Activated naive CD8-positive, alpha-beta T cell treated with anti-CD3 and anti-CD28 coated beads for 36 hours (primary cell): ENCODE measurements around the gene MGAT1. TPM values are rescaled to one million over a fixed set of nuclear protein-coding genes. Genes with fewer than 3 reads are reported as not detected.
"Not testable (repeated sequence)": the region's sequence is repeated elsewhere in the genome, so short reads cannot be mapped to it uniquely, and the experiment has no call there.

Experiments used
- DNase-seq: peaks from one replicate; pipeline ENCODE4 v3.0.0; 2021
- H3K27ac Mint-ChIP-seq: one replicate; pipeline ENCODE4 v1.8.0; 2022; ENCODE audit warnings: mild to moderate bottlenecking, moderate library complexity, mixed read lengths
- H3K27me3 Mint-ChIP-seq: one replicate; pipeline ENCODE4 v1.8.0; 2022; ENCODE audit warnings: mild to moderate bottlenecking, mixed read lengths
- H3K36me3 Mint-ChIP-seq: one replicate; pipeline ENCODE4 v1.8.0; 2021; ENCODE audit warnings: mild to moderate bottlenecking, mixed read lengths
- H3K4me1 Mint-ChIP-seq: one replicate; pipeline ENCODE4 v1.8.0; 2021; ENCODE audit warnings: mixed read lengths
- H3K4me3 Mint-ChIP-seq: one replicate; pipeline ENCODE4 v1.8.0; 2022; ENCODE audit warnings: mild to moderate bottlenecking, moderate library complexity, mixed read lengths
- H3K9me3 Mint-ChIP-seq: one replicate; pipeline ENCODE4 v1.8.0; 2022; ENCODE audit warnings: mixed read lengths
- total RNA-seq, 2 experiments: library from RNA; stranded (reverse); gene quantifications; one replicate each; pipeline ENCODE4 v1.2.3, GENCODE V29; 2021

MGAT1 gene
- total RNA-seq, 2 experiments from 2014 or later, result 99.1 to 101 TPM

- H3K9me3 Mint-ChIP-seq, result no peaks in the 10 kb centered on the region
- no peak overlapping the region for H3K4me3 Mint-ChIP-seq
- no peaks in the 10 kb centered on the region for H3K36me3 Mint-ChIP-seq
Observed at GRCh38 chr5:180744253-180744652, 58.4 kb downstream of the MGAT1 start.

GRCh38 chr5:180742727-180743126, 59.9 kb downstream of the MGAT1 start:
- no peak overlapping the region for H3K27ac Mint-ChIP-seq
- no peak for DNase-seq
- no peaks in the 10 kb centered on the region for H3K27me3 Mint-ChIP-seq
- H3K36me3 Mint-ChIP-seq, result no peaks in the 10 kb centered on the region
- no peaks in the 10 kb centered on the region for H3K9me3 Mint-ChIP-seq
- no peaks in the 10 kb centered on the region for H3K4me1 Mint-ChIP-seq
- no peak overlapping the region for H3K4me3 Mint-ChIP-seq

More at GRCh38 chr5:180744253-180744652, 58.4 kb downstream of the MGAT1 start:
- no peak for DNase-seq
- Mint-ChIP-seq H3K27ac (no peak overlapping the region), H3K27me3 (no peaks in the 10 kb centered on the region), H3K4me1 (no peaks in the 10 kb centered on the region)

GRCh38 chr5:180740953-180741352, 61.7 kb downstream of the MGAT1 start:
- H3K27me3 Mint-ChIP-seq, DNase-seq, H3K27ac Mint-ChIP-seq, H3K4me3 Mint-ChIP-seq, H3K36me3 Mint-ChIP-seq, H3K9me3 Mint-ChIP-seq, H3K4me1 Mint-ChIP-seq: not testable (repeated sequence)

DNA sequence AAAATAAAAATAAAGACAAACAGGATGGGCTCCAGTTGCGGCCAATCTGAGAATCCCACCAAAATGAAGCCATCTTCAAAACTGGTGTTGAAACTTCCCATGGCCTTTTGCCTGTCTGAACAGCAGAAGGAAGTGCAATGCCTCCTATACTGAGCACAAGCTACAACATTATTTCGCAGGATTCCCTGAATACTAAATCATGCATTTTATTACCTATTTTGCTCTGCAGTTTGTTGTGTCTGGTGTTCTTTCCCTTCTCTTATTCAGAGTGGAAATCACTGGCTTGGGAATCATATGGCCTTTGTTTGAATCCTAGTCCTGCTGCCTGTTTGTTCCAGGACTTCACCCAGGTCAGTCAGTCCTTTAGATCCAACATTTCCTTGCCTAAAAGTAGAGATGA, 62.6 kb downstream of the MGAT1 start, which contains the start of gene OR2Y1:
Gene OR2Y1 (minus strand): TSS at position 101 of the 400 bp plus-strand sequence. CDS start 0 bp downstream, at position 101.
- DNase-seq, result no peak
- no peaks in the 10 kb centered on the region for H3K36me3 Mint-ChIP-seq
- no peaks in the 10 kb centered on the region for H3K9me3 Mint-ChIP-seq
- no peak within 1 kb of the TSS for H3K27ac Mint-ChIP-seq
- no peaks in the 10 kb centered on the region for H3K27me3 Mint-ChIP-seq
- no peak within 1 kb of the TSS for H3K4me3 Mint-ChIP-seq
- no peaks in the 10 kb centered on the region for H3K4me1 Mint-ChIP-seq

- no peak overlapping the region for H3K4me3 Mint-ChIP-seq
- no peaks in the 10 kb centered on the region for H3K9me3 Mint-ChIP-seq
- no peaks in the 10 kb centered on the region for H3K27me3 Mint-ChIP-seq
- no peaks in the 10 kb centered on the region for H3K36me3 Mint-ChIP-seq
- H3K4me1 Mint-ChIP-seq, result no peaks in the 10 kb centered on the region
- DNase-seq, result no peak
- no peak overlapping the region for H3K27ac Mint-ChIP-seq
Observed at GRCh38 chr5:180739271-180739670, 63.3 kb downstream of the MGAT1 start.

DNA sequence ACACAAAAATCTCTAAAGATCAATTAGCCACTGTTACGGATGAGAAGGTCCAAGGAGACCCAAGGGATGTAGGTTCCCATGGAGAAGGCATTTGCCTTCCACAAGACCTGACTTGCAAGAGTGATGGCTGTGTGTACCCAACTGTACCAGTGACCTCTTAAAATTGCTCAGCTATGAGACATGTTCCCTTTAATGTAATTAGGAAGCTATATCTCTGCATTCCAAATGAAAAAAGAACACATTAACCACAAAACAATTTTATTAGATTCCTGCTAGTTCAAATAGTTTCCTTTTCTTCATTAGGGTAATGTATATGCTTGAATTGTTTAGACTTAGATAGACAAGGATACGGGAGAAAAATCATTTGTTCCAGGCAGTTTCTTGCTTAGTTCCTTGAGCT, 66.1 kb downstream of the MGAT1 start:
- Mint-ChIP-seq H3K27me3 (no peaks in the 10 kb centered on the region), H3K4me1 (no peaks in the 10 kb centered on the region), H3K4me3 (no peak overlapping the region)

More for the DNA sequence above, 66.1 kb downstream of the MGAT1 start:
- H3K9me3 Mint-ChIP-seq, result no peaks in the 10 kb centered on the region
- H3K27ac Mint-ChIP-seq, result no peak overlapping the region
- no peaks in the 10 kb centered on the region for H3K36me3 Mint-ChIP-seq
- DNase-seq, result no peak

Other genes starting within 250 kb of the MGAT1 start
- gene SCGB3A1, start 211.3 kb downstream of the MGAT1 start, total RNA-seq, result 1 to 10 TPM; 1.1 to 1.7 TPM
- 1 to 10 TPM; 5.2 to 6.0 TPM for gene FLT4, start 153.2 kb downstream of the MGAT1 start, total RNA-seq
- gene OR2Y1, start 62.7 kb downstream of the MGAT1 start, total RNA-seq, result not detected
- gene ZFP62, start 58.5 kb upstream of the MGAT1 start, total RNA-seq, result 10 to 100 TPM; 21.2 to 23.7 TPM
- gene BTNL8, start 96.4 kb upstream of the MGAT1 start, total RNA-seq, result under 1 TPM; 0.12 to 0.20 TPM
- not detected for gene BTNL3, start 186.0 kb upstream of the MGAT1 start, total RNA-seq
- gene BTNL9, start 237.5 kb upstream of the MGAT1 start, total RNA-seq, result under 1 TPM in 1 of 2 experiments, not detected in 1; 0.12 TPM